ENCODE results near the gene EHMT1. TPM values are rescaled to one million over a fixed set of nuclear protein-coding genes. Genes with fewer than 3 reads are reported as not detected.

Gene EHMT1
- total and polyA plus RNA-seq, 2 experiments from 2014 or later = 162 to 177 TPM

- TF ChIP-seq ZNF462 (CRISPR knock-in tag; IDR thresholded peaks at IDR 0.05) (no peak), STAT1 (IDR thresholded peaks at IDR 0.05; ENCODE audit: unreplicated experiment) (no peak)
Measured at GRCh38 chr9:137586854-137587253, 32.0 kb upstream of the EHMT1 start (continued).

GRCh38 chr9:137588311-137588710 lies 30.5 kb upstream of the EHMT1 start:
- Histone ChIP-seq H4K20me1 (replicated peaks; ENCODE audit: insufficient read depth) (peaks cover 14% of the 10 kb centered on the region; the same call in 1 of the 2 replicates), H3K27me3 (ENCODE audit: insufficient read depth) (no peaks in the 10 kb centered on the region), H3K9me2 (ENCODE audit: insufficient read depth) (no peaks in the 10 kb centered on the region), H3K27ac (ENCODE audit: low read depth) (no peak overlapping the region), H3F3A (replicated peaks; ENCODE audit: low read depth) (0 out of 2 replicates have a peak, but pooled peaks cover 7% of the 10 kb centered on the region), H3K4me1 (ENCODE audit: insufficient read depth) (peaks cover 9% of the 10 kb centered on the region), H3K4me3 (no peak overlapping the region), H2AFZ (no peak overlapping the region), H3K4me2 (no peak overlapping the region), H3K36me3 (ENCODE audit: insufficient read depth) (peaks cover 15% of the 10 kb centered on the region), H3K79me2 (replicated peaks; ENCODE audit: insufficient read depth) (peaks cover 17% of the 10 kb centered on the region)
- DNase-seq (ENCODE audit: low spot score) (no peak), ATAC-seq (no peak)
- peaks cover 52% of the 10 kb centered on the region for H3K36me3 Mint-ChIP-seq (ENCODE audit: low read depth)
- peaks cover 2% of the 10 kb centered on the region; the same call in 1 of the 3 replicates for H3K9me3 Mint-ChIP-seq
- H3K27ac Mint-ChIP-seq = no peak overlapping the region
- peak overlapping the region; percentile 88; the same call in 2 of the 3 replicates for H3K4me3 Mint-ChIP-seq
- H3K4me1 Mint-ChIP-seq = peaks cover 5% of the 10 kb centered on the region; the same call in 2 of the 3 replicates
- H3K27me3 Mint-ChIP-seq (ENCODE audit: insufficient read depth, low read depth, poor library complexity) = peaks cover 18% of the 10 kb centered on the region
- no peak for TF ChIP-seq ZNF331 (CRISPR knock-in tag; IDR thresholded peaks at IDR 0.05; ENCODE audit: low read depth)
- TF ChIP-seq STAT1 (IDR thresholded peaks at IDR 0.05; ENCODE audit: unreplicated experiment) = no peak
- TF ChIP-seq EZH2 (IDR thresholded peaks at IDR 0.05; ENCODE audit: low read depth, unreplicated experiment) = no peak
- TF ChIP-seq ZNF462 (CRISPR knock-in tag; IDR thresholded peaks at IDR 0.05) = no peak
- TF ChIP-seq NANOG (IDR thresholded peaks at IDR 0.05; ENCODE audit: borderline replicate concordance) = no peak
- TF ChIP-seq CREB1 (CRISPR knock-in tag; IDR thresholded peaks at IDR 0.05; ENCODE audit: low read depth) = no peak
- no peak for TF ChIP-seq CTCF (conservative IDR thresholded peaks at IDR 0.05; ENCODE audit: low read depth in 2 of 2)
